ENCODE data around the gene C1orf116.

Gene C1orf116

GRCh38 chr1:207076181-207076955 is 43.8 kb upstream of the C1orf116 start:
- H2AFZ ChIP-seq (ENCODE audit: low read length), result no peak overlapping the region
- TF ChIP-seq EZH2phosphoT487 (IDR thresholded peaks at IDR 0.05; ENCODE audit: borderline replicate concordance), result no peak
- TF ChIP-seq, protein P1, sequence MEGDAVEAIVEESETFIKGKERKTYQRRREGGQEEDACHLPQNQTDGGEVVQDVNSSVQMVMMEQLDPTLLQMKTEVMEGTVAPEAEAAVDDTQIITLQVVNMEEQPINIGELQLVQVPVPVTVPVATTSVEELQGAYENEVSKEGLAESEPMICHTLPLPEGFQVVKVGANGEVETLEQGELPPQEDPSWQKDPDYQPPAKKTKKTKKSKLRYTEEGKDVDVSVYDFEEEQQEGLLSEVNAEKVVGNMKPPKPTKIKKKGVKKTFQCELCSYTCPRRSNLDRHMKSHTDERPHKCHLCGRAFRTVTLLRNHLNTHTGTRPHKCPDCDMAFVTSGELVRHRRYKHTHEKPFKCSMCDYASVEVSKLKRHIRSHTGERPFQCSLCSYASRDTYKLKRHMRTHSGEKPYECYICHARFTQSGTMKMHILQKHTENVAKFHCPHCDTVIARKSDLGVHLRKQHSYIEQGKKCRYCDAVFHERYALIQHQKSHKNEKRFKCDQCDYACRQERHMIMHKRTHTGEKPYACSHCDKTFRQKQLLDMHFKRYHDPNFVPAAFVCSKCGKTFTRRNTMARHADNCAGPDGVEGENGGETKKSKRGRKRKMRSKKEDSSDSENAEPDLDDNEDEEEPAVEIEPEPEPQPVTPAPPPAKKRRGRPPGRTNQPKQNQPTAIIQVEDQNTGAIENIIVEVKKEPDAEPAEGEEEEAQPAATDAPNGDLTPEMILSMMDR (conservative IDR thresholded peaks at IDR 0.05; ENCODE audit: low read length), result no peak
- H3K36me3 ChIP-seq (ENCODE audit: insufficient read depth, low read length), result no peaks in the 10 kb centered on the region
- H3K27me3 ChIP-seq (ENCODE audit: insufficient read depth, low read length, poor library complexity, severe bottlenecking), result no peaks in the 10 kb centered on the region
- H3F3A ChIP-seq (ENCODE audit: low read depth), result no peaks in the 10 kb centered on the region
- H3K4me2 ChIP-seq (ENCODE audit: low read depth, low read length, poor library complexity, severe bottlenecking), result no peak overlapping the region
- no peak overlapping the region for H3K4me3 ChIP-seq (ENCODE audit: low read length, poor library complexity, severe bottlenecking)
- peaks cover 2% of the 10 kb centered on the region for H3K4me1 ChIP-seq (ENCODE audit: insufficient read depth, low read length, poor library complexity, severe bottlenecking)
- H3K9ac ChIP-seq (ENCODE audit: low read depth, low read length, poor library complexity, severe bottlenecking), result no peak overlapping the region
- no peaks in the 10 kb centered on the region for H3K9me3 ChIP-seq (ENCODE audit: insufficient read depth, low read depth, low read length)
- no peaks in the 10 kb centered on the region for H3K79me2 ChIP-seq (ENCODE audit: insufficient read depth, low read length)
- no peaks in the 10 kb centered on the region for H4K20me1 ChIP-seq (ENCODE audit: insufficient read depth, low read length, poor library complexity, severe bottlenecking)
- H3K9me2 ChIP-seq (replicated peaks; ENCODE audit: low read depth, low read length), result no peaks in the 10 kb centered on the region

DNA sequence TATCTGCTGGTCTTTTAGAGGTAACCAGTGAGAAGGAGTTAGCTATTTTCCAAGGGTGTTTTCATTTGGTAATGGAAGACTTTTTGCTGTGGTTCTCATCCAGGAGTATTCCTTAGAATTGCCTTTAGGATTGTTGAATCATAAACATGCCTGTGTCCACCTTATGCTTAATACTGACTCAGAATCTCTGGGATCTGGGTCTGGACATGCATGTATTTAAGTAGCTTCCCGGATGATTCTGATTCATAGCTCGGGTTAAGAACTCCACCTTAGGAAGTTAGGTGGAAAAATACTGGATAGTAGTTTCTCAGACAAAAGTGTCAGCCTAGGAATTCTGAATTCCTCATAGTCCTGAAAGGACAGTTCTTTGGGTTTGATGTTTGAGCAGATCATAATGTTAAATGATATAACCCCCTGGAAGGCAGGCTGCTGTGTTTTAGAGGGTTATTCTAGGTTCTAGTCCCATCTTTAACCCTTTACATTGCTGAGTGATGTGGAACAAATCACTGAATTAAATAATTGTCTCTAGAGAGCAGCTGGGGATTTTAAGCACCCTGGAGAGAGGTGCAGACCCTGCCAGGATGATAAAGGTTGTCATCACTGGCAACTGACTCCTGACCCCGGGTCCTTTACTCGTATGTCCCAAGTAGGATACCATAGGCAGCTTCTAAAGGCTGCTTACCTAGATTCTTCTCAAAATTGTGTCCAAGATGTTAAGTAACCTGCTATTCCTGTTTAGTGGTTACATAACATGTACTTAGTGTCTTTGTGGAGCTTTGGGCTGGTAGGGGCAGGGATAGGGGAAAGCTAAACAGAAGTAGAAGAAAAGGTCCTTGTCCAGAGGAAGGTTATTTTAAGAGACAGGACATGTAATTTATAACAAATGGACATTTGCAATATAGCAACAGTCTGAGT is 41.6 kb upstream of the C1orf116 start:
- Histone ChIP-seq H3K9ac (ENCODE audit: low read depth, low read length, poor library complexity, severe bottlenecking) (no peak overlapping the region), H3K4me3 (ENCODE audit: low read length, poor library complexity, severe bottlenecking) (no peak overlapping the region), H3K9me3 (ENCODE audit: insufficient read depth, low read depth, low read length) (no peaks in the 10 kb centered on the region), H3K4me1 (ENCODE audit: insufficient read depth, low read length, poor library complexity, severe bottlenecking) (peaks cover 22% of the 10 kb centered on the region), H3K36me3 (ENCODE audit: insufficient read depth, low read length) (no peaks in the 10 kb centered on the region), H3K79me2 (ENCODE audit: insufficient read depth, low read length) (no peaks in the 10 kb centered on the region), H3F3A (ENCODE audit: low read depth) (no peaks in the 10 kb centered on the region), H4K20me1 (ENCODE audit: insufficient read depth, low read length, poor library complexity, severe bottlenecking) (no peaks in the 10 kb centered on the region), H3K4me2 (ENCODE audit: low read depth, low read length, poor library complexity, severe bottlenecking) (no peak overlapping the region), H3K27me3 (ENCODE audit: insufficient read depth, low read length, poor library complexity, severe bottlenecking) (no peaks in the 10 kb centered on the region), H2AFZ (ENCODE audit: low read length) (no peak overlapping the region), H3K9me2 (replicated peaks; ENCODE audit: low read depth, low read length) (no peaks in the 10 kb centered on the region)
- TF ChIP-seq, protein P1 (conservative IDR thresholded peaks at IDR 0.05; ENCODE audit: low read length), result no peak
- TF ChIP-seq EZH2phosphoT487 (IDR thresholded peaks at IDR 0.05; ENCODE audit: borderline replicate concordance), result no peak

GRCh38 chr1:207072233-207072632 is 39.7 kb upstream of the C1orf116 start:
- H3K79me2 ChIP-seq (ENCODE audit: insufficient read depth, low read length), result no peaks in the 10 kb centered on the region
- no peak overlapping the region for H2AFZ ChIP-seq (ENCODE audit: low read length)
- no peaks in the 10 kb centered on the region for H3F3A ChIP-seq (ENCODE audit: low read depth)
- H3K4me1 ChIP-seq (ENCODE audit: insufficient read depth, low read length, poor library complexity, severe bottlenecking), result peaks cover 22% of the 10 kb centered on the region
- no peaks in the 10 kb centered on the region for H4K20me1 ChIP-seq (ENCODE audit: insufficient read depth, low read length, poor library complexity, severe bottlenecking)
- no peaks in the 10 kb centered on the region for H3K9me3 ChIP-seq (ENCODE audit: insufficient read depth, low read depth, low read length)
- no peak overlapping the region for H3K9ac ChIP-seq (ENCODE audit: low read depth, low read length, poor library complexity, severe bottlenecking)
- TF ChIP-seq, protein P1 (conservative IDR thresholded peaks at IDR 0.05; ENCODE audit: low read length), result no peak
- TF ChIP-seq EZH2phosphoT487 (IDR thresholded peaks at IDR 0.05; ENCODE audit: borderline replicate concordance), result no peak
- no peaks in the 10 kb centered on the region for H3K27me3 ChIP-seq (ENCODE audit: insufficient read depth, low read length, poor library complexity, severe bottlenecking)
- no peak overlapping the region for H3K4me3 ChIP-seq (ENCODE audit: low read length, poor library complexity, severe bottlenecking)
- no peak overlapping the region for H3K4me2 ChIP-seq (ENCODE audit: low read depth, low read length, poor library complexity, severe bottlenecking)
- H3K9me2 ChIP-seq (replicated peaks; ENCODE audit: low read depth, low read length), result no peaks in the 10 kb centered on the region
- H3K36me3 ChIP-seq (ENCODE audit: insufficient read depth, low read length), result no peaks in the 10 kb centered on the region
